HCT116 (cell line): ENCODE data around the gene MYLK4.

Experiments
- CTCF ChIP-seq, 3 experiments: fragments of 200-600 bp in 1 of 3; sonication (generic) in 1 of 3; IDR thresholded peaks in 2 of 3; conservative IDR thresholded peaks in 1 of 3; 2 replicates each; pipeline ENCODE4 v1.5.1; 2012 to 2017; ENCODE audit warnings: low read depth in 2 of 3, low read length in 2 of 3, antibody characterized with exemption in 1 of 3, borderline replicate concordance in 1 of 3, control low read depth in 1 of 3, mild to moderate bottlenecking in 1 of 3, mixed read lengths in 1 of 3, mixed run types in 1 of 3, moderate library complexity in 1 of 3; ENCODE audit not compliant: insufficient read depth in 1 of 3
- ELF1 ChIP-seq: IDR thresholded peaks from 2 replicates; pipeline ENCODE4 v1.6.1; 2012; ENCODE audit warnings: low read depth, borderline replicate concordance
- EZH2 ChIP-seq: fragments of 200-600 bp; sonication (generic); IDR thresholded peaks from 2 replicates; pipeline ENCODE4 v1.6.1; 2017; ENCODE audit warnings: antibody characterized with exemption, mixed run types
- EZH2phosphoT487 ChIP-seq: fragments of 200-600 bp; IDR thresholded peaks from 2 replicates; pipeline ENCODE4 v1.6.1; 2018; ENCODE audit warnings: antibody characterized with exemption, borderline replicate concordance
- JUND ChIP-seq: IDR thresholded peaks from 2 replicates; pipeline ENCODE4 v1.6.1; 2012
- POLR2A ChIP-seq: IDR thresholded peaks from 2 replicates; pipeline ENCODE4 v1.7.0; 2011; ENCODE audit warnings: borderline replicate concordance; ENCODE audit not compliant: insufficient read depth, insufficient read length; ENCODE audit errors: extremely low read depth
- REST ChIP-seq: IDR thresholded peaks from 2 replicates; pipeline ENCODE4 v1.6.1; 2012; ENCODE audit warnings: low read depth
- SIN3A ChIP-seq: IDR thresholded peaks from 2 replicates; pipeline ENCODE4 v1.6.1; 2012; ENCODE audit warnings: low read depth
- SRF ChIP-seq: IDR thresholded peaks from 2 replicates; pipeline ENCODE4 v1.6.1; 2012; ENCODE audit warnings: low read depth
- TCF7L2 ChIP-seq: IDR thresholded peaks from 2 replicates; pipeline ENCODE4 v1.7.0; 2011; ENCODE audit warnings: borderline replicate concordance, inconsistent platforms; ENCODE audit not compliant: insufficient read depth, insufficient read length; ENCODE audit errors: extremely low read depth
- ZBTB33 ChIP-seq: IDR thresholded peaks from 2 replicates; pipeline ENCODE4 v1.6.1; 2011; ENCODE audit warnings: mild to moderate bottlenecking, low read length, moderate library complexity; ENCODE audit not compliant: insufficient replicate concordance; ENCODE audit errors: extremely low read depth
- ZFX ChIP-seq: fragments of 450-650 bp; IDR thresholded peaks from 2 replicates; pipeline ENCODE4 v1.6.1; 2017

GRCh38 chr6:2639896-2640295 lies 110.8 kb downstream of the MYLK4 start:
- no peak for TF ChIP-seq ZBTB33
- no peak for TF ChIP-seq REST
- no peak for TF ChIP-seq TCF7L2
- no peak for TF ChIP-seq EZH2
- TF ChIP-seq CTCF (IDR thresholded peaks at IDR 0.05 in 2 of 3, conservative IDR thresholded peaks at IDR 0.05 in 1 of 3; ENCODE audit: borderline replicate concordance in 1 of 3, insufficient read depth in 1 of 3, low read depth in 2 of 3, low read length in 2 of 3), result no peak
- no peak for TF ChIP-seq POLR2A
- TF ChIP-seq SRF, result no peak
- TF ChIP-seq EZH2phosphoT487, result no peak
- no peak for TF ChIP-seq ZFX
- TF ChIP-seq SIN3A, result no peak
- no peak for TF ChIP-seq JUND
- TF ChIP-seq ELF1, result no peak
